HG03039 (cell line): ENCODE results near the gene AUTS2.

ENCODE experiments used
- ATAC-seq: cut with Tn5 transposase; IDR thresholded peaks from one replicate; pipeline ENCODE4 v1.9.1; 2021; ENCODE audit warnings: mild to moderate bottlenecking, moderate library complexity; ENCODE audit not compliant: unreplicated experiment

The AUTS2 gene

DNA sequence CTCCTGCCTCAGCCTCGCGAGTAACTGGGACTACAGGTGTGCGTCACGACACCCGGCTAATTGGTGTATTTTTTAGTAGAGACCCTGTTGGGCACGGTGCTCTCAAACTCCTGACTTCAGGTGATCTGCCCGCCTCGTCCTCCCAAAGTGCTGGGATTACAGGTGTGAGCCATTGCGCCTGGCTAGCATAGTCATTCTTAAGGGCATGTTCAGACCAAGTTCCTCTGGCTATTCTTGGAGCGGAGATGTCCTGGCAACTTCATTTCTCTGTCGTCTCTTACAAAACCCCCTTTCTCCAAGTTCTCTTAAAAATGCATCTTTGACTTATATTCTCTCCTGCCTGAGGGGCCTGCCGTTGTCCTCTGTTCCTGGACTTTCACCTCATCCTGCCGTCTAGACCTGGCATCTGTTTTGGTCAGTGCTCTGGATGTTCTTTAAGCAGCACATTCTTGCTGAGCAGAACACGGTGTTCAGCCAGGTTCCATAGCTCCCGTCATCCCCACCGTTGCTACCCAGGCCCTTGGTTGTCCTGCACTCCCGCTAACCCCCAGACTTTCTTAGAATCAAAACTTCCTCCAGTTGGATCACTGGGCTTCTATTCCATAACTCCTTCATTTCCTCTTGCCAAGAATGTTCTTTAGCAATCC lies 1023.8 kb downstream of the AUTS2 start:
- ATAC-seq: no peak

DNA sequence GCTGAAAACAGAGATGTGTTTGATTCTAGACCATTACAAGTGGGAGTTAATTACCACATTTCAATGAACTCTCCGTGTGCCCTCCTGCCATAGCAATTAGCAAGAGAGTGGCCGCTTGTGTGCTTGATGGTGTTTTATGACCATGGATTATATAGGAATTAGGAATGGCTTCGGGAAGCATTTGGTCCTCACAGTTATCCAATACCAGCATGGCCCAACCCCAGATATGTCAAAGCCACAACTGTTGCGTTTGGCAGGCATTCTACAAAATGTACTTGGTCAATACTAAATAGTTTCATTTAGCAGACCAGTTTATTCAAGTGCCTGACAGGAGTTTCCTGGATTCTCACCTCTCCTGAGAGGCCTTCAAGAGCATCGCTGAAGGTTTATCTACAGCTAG lies 1024.7 kb downstream of the AUTS2 start:
- ATAC-seq: no peak

DNA sequence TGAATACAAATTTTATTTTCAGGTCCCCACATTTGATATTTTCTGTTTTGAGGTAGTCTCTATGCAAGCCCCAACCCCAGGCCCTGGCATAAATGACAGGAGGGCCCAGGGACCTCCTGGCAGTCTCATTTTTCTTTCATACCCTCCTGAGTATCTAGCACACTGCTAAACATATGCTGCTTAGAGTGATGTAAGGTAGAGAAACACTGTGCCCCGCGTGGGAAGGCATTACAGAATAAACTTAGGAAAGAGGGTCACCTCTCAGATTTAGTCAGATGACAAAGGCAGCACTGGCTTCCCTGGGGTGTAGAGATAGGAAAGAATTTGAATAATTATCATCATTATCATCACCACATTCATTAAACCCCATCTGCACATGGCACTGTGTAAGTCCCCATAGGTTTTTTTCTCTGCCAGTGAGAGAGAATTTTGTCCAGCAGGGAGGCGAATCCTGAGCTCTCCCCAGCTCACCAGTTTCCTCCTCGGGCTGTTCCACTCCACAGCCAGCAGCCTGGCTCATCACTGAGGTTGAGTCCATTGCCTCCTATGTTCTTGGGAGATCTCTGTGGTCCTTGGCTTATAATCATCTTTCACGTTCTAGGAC lies 1026.3 kb downstream of the AUTS2 start:
- no peak for ATAC-seq

DNA sequence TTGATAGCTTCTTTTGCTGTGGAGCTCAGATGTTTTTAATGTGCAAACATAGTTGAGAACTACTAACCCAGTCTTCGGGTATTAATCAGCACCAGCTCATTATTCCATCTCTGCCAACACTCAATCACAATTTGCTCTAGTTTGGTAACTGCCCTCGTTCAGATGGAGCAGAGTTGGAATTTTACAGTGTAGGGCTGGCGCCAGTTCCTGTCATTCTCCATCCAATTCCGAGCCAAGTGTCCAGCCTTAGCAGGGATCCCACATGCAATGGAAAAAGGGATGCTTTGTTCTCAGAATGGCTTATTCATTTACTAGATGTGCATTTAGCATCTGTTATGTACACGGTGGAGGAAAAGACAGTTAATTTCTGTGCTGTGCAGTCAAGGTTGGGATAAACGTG lies 1029.2 kb downstream of the AUTS2 start:
- no peak for ATAC-seq

DNA sequence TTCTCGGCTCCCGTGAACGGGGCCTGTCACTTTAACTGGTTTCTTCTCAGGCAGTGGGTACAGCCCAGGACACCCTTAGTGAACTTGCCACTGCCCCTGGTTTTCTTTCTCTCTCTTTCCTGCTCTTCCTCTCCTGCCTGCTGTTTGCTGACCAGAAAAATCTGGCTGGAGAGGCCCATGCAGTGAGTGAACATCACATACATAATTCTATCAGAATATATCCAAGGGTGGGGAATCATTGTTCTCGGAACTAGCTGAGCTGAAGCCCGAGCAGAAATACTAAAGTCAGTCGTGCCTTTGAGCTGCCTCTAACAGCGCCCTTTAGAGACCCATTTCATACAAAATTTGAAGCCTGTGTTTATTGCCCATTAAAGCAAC lies 1032.2 kb downstream of the AUTS2 start:
- ATAC-seq: no peak

DNA sequence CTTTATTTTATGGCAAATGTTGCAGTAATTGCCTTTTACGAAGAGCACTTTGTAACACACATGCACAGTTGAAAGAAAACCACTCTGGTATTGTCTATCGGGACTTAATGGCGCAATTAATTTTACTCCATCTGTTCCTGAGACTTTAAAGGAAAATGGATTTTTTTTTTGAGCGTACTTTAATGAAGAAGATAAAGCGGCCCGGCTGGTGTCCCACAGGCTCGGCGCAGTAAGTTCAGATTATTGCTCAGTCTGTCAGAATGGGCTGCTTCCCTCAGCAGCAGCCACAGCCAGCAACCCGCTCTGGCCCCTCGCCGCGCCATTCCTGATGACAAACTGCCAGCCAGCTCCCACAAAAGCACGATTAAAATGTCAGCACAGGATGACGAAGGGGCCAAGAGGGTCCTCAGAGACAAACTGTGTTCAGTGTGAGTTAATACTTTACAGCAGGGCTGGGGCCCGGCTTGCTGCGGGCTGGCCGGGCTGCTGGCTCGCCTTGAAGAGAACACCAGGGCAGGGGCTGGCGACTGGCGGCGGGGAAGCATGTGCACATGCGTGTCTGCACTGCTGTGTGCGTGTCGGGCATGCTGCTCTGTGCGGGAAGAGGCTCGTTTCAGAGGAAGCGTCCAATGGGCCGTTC lies 1032.7 kb downstream of the AUTS2 start:
- no peak for ATAC-seq

DNA sequence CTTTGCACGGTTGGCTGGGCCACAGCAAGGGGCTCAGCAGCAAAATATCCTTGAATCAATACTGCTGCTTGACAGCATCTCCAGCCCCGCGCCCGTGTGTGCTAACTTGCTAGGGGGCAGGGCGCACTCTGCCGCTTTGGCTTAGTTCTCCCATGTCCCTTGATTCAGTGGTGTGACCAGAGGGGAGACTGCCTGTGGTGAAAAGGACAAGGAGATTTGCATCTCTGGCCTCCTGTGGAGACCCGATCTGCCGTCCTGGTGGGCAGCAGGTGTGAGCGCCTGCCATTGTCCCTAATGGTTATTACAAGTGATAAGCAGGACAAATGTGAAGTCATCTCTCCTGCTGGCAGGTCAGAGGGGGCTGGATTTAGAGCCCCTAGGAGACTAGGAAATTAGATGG lies 1033.4 kb downstream of the AUTS2 start:
- ATAC-seq: no peak

DNA sequence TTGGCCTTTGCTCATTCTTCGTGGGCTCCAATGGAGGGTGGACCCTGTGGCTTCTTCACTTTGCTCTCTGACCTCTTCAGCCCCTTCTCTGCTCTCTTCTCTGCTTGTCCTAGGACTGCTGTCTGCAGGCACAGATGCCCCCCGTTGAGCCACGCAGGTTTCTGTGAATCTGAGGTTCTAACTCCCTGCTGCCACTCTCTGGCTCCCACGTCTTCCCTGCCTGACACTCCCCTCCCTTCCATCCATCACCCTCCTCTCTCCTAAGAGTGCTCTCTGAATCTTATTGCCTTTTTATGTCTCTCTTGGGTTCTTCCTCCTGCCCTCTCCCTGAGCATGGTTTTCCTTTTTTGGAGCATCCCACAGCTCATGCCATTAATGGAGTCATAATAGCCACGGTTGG lies 1034.1 kb downstream of the AUTS2 start:
- ATAC-seq: no peak

DNA sequence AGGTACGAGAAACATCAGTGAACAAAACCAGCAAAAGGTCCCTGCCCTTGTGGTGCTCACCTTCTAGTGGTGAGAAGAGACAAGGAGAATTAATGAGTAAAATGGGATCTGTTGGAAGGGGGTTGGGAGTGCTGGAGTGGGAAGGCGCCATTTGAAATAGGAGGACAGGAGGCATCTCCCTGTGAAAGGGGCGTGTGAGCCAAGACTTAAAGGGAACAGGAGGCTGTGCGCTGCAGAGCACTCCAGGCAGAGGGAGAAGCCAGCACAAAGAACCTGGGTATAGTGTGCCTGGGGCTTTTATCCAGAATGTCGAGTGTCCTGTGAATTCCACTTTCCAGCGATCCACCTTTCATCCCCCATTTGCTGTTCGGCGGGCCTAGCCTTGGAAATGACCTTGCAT lies 1035.8 kb downstream of the AUTS2 start:
- ATAC-seq: no peak

DNA sequence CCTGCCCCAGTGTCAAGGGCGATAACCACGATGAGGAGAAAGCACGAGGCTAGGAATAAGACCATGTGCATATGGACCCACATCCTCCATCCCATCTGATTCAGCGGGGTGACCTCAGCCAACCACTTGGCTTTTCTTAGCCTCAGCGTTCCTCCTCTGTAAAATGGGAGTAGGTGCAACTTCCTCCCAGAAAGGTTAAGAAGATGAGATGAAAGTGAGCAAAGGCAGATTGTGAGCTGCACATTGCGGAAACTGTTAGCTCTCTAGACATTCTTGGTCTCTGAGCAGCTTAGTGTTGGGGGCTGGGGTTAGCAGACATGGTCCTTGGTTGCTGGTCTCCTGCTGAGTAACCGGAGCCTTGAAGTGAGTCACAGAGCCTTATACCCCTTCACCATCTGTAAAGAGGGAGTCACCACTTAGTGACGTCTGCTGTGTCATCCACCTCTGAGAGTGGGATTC lies 1036.4 kb downstream of the AUTS2 start:
- ATAC-seq: no peak

DNA sequence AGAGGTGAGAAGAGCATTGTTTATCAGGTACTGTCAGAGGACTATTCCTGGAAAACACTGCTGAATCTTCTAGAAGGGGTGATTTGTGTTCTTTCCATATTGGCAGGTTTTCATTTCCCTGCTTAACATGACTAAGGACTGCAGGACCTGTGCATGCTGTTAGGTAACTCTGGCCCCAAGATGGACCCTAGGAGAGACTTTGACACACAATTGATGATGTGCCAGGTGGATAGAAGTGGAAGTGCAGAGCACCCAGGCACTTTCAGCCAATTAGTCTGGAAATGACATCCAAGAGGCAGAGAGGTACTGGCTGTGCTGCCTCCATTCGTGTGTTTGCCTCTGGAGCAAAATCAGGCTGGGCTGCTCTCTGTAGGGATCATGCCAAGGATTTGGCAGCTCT lies 1037.4 kb downstream of the AUTS2 start:
- no peak for ATAC-seq

DNA sequence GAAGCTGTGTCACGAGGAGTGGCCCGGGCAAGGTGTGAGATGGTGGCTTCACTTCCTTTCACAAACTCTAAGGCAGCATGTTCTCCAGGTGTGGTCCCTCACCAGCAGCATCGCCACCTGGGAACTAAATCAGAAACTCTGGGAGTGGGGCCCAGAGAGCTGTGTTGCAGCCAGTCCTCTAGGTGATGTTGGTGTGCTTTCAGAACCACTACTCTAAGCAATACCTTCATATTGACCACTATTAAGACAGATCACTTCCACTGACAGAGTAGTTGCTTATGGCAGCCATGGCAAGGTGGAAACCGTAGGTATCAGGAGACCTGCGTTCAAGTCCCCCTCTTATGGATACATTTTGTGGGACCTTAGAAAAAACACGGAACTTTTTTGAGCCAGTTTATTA lies 1037.9 kb downstream of the AUTS2 start:
- no peak for ATAC-seq

DNA sequence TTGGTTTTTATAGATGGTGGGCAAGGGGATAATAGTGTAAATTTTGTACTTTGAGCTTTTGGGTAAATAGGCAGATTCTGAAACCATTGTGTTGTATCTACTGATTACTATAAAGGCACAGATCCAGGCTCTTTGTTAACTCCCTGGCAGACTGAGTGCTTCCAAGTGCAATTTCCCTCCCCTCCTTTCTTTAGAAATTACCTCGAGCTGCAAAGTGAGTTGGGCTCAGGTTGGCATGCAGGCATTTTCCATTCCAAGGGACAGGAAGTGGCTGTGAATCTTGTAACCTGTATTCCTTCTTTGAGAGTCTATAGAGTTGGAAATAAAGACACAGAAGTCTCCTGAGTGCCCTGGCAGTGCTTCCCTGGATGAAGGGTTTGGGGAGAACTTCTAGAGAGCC lies 1039.5 kb downstream of the AUTS2 start:
- ATAC-seq: no peak

DNA sequence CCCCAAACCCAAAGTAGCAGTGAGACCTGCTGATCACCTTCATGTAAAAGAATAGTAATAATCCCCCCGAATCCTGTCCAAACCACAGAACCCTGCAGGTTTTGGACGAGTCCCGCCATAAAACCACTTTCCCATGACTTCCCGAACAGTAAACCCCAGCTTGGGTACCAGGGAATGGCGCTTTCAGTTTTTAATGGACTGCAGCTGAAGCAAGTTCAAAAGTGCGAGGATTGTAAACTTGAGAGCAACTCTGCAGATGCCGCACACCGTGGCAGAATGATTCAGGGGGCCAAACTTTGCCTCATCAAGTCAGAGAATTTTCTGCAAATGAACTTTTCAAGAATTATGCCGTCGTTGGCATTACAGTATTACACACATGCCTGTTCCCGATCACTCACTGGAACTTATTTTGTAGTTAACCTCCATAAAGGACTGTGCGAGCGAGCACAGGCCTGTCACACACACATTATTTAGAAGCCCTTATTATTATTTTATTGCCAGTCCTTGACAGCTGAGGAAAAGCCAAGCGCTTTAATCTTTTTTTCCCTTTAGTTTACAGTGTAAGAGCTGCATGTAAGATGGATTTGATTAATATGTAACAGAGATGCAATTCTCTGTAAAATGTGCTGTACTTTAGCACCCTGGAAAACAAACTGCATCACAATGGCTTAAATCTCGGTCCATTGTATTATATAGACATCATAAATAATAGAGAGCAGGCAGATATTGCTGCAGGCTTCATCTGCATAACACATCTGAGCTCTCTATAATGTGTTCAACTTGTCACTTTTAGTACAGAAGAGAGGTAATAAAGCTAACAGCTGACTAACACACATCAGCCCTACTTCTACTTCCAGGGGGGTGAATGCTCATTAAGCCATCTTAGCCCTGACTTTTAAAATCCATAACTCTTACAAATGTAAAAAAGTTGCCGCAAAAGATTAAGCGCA lies 1040.2 kb downstream of the AUTS2 start:
- ATAC-seq: no peak

DNA sequence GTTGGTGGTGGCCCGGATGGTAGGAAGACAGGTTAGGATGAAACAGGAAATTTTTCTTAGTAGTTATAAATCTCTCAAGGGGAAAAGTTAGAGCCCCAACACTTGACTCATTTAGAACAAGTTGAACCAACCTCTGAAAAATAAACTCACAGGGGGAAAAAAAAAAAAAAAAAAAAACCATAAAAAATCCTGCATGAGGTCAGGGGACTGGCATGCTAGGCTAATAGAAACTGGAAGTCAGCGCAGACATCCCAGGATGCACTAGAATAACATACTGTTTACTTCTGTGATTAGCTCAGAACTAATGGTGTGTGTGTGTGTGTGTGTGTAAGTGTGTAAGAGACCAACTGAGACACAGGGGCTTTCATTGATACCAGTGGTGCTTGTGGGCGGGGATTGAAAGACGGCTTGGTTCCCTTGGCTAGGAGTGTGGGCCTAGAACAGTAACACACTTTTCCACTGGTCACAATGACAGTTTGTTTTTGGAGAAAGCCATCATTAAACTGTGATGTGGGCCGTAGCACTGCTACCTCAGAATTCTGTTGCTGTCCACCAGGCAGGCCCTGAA lies 1042.1 kb downstream of the AUTS2 start:
- no peak for ATAC-seq

DNA sequence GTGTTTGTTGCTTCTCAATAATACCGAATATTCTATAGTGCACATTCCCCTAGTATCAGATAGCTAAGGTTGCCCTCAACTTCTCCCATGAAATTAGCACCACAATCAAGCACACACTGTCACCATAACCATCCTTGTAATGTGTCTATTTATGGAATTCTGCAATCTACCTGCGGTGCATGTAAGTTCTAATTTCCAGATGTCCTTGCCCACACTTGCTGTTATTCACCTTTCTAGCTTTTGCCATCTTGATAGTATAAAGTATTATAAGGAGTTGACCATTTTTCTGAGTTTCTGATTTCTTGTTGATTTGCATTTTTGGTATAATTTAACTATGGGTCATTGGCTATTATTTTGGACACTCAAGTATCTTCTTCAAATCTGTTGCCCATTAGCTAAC lies 1043.6 kb downstream of the AUTS2 start:
- no peak for ATAC-seq

DNA sequence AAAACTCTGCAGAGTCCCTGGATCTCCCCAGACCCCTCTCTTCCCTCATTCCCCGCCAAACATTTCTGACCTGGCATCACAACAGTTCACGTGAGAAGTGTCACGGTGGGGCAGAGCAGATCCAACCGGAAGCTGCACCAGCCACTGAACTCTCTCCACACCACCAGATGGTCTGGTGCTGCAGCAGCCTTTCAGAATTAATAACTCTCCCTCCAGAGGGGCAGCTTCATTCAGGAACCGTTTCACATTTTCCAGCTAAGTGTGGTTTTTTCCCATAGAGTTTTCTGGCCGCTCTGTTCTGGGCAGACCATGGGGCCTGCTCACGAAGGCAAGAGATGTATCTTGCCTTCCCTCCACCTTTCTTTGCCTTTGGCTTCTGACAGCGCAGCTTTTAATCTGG lies 1047.0 kb downstream of the AUTS2 start:
- no peak for ATAC-seq

DNA sequence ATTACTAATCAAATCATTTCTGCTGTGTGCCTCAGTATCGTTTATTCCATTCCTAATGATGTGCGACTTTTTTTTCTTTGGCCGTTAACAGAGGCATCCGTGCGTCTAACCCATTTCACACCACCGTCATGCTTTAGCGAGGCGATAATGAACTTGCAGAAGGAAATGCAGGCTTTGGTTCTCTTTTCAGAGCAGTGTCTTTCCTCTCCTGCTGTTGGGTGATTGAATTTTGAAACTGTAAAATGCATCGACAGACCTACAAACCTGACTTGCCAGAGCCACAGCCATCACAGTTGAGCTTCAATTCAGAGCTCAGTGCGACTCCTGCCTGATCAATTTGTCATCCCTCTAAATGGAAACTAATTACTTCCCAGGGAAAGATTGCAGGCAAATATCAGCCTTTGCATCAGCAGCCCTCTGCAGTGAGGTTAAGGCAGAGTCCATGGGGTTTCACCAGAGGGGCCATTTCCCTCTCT lies 1047.6 kb downstream of the AUTS2 start:
- ATAC-seq: no peak

DNA sequence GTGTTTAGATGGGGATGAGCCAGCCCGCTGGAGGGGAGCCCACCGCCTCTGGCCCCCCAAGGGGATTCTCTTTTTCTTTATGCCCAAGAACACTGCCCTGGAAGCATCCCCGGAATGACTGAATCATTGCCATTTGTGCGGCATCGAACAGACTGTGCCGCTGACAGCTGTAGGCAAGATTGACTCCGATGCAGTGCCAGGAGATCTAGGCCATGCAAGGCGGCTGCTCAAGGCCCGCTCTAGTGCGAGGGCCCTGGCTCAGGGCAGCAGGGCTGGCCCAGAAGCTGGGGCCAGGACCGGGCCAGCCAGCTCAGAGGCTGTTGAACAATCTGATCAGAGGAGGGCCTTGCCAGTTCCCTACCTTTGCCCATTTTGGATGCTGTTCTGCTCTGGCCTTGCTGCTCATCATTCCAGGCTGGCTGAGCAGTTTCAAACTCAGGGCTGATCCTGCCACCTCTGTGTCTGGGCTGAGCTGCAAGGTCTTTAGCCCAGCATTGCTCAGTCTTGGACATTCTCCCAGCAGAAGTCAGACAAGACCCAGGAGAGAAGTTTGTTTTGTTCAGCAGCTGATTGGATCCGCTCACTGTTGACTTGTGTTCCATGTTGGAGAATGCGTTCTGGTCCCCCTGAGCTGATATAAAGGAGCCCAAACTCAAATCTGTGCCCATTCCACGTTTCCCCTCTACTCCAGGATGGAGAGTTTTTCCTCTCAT lies 1048.4 kb downstream of the AUTS2 start:
- no peak for ATAC-seq

DNA sequence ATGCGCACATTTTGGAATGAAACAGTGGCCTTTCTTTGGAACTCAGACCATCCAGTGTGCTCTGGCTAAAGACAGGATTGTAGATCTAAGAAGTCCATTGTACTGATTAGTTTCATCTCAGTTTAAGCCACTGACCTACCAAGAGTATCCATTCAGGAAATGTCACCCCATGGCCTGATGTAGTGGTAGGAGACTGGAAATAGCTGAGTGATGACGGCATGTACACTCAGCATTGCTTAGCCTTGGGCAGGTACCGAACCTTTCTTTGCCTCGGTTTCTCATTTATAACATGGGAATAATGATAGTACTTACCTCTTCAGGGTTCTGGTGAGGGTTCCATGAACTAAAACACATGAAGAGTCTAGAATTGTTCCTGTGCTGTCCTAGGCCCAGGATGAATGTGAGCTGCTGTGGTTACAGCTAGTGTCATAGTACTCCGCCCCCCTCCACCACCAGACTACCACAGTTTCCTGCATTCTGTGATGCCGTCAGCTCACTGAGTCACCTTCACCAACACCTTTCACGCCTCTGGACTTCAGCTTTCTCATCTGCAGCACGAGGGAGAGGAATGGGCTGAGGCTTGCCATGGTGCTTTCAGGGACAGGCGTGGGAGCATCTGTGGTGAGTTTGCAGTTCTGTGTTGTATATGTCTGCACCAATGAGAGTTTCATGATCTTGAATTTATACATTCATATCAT lies 1049.7 kb downstream of the AUTS2 start:
- peak; percentile 97 for ATAC-seq
